HG03045 (cell line): Measurements from ENCODE around the gene EIF2B2.

Experiments
- ATAC-seq: cut with Tn5 transposase; IDR thresholded peaks from one replicate; pipeline ENCODE4 v1.9.1; 2021; ENCODE audit warnings: mild to moderate bottlenecking, moderate library complexity; ENCODE audit not compliant: unreplicated experiment

The EIF2B2 gene

GRCh38 chr14:74973905-74974363, 28.8 kb upstream of the EIF2B2 start:
- no peak for ATAC-seq

GRCh38 chr14:74974364-74975058, 28.2 kb upstream of the EIF2B2 start:
- no peak for ATAC-seq

- no peak for ATAC-seq
Measured at GRCh38 chr14:74975059-74975810, 27.5 kb upstream of the EIF2B2 start.

- no peak for ATAC-seq
Measured at GRCh38 chr14:74976264-74977113, 26.2 kb upstream of the EIF2B2 start.

GRCh38 chr14:74977164-74977900, 25.4 kb upstream of the EIF2B2 start:
- no peak for ATAC-seq

- no peak for ATAC-seq
Measured at GRCh38 chr14:74977901-74978385, 24.8 kb upstream of the EIF2B2 start.

- no peak for ATAC-seq
Measured at GRCh38 chr14:74978416-74978947, 24.2 kb upstream of the EIF2B2 start.

GRCh38 chr14:74979029-74979428, 23.7 kb upstream of the EIF2B2 start:
- ATAC-seq: no peak

- no peak for ATAC-seq
Measured at GRCh38 chr14:74979442-74980397, 23.0 kb upstream of the EIF2B2 start.

GRCh38 chr14:74980398-74980730, 22.4 kb upstream of the EIF2B2 start:
- ATAC-seq: no peak

GRCh38 chr14:74980731-74981461, 21.8 kb upstream of the EIF2B2 start:
- no peak for ATAC-seq

GRCh38 chr14:74981462-74981782, 21.3 kb upstream of the EIF2B2 start:
- no peak for ATAC-seq

GRCh38 chr14:74981833-74982232, 20.9 kb upstream of the EIF2B2 start:
- ATAC-seq: no peak

GRCh38 chr14:74982661-74983060, 20.1 kb upstream of the EIF2B2 start:
- no peak for ATAC-seq

GRCh38 chr14:74983343-74983742, 19.4 kb upstream of the EIF2B2 start:
- no peak for ATAC-seq

- no peak for ATAC-seq
Measured at GRCh38 chr14:74984236-74985027, 18.3 kb upstream of the EIF2B2 start.

- no peak for ATAC-seq
Measured at GRCh38 chr14:74985028-74985310, 17.8 kb upstream of the EIF2B2 start.

GRCh38 chr14:74985806-74986205, 16.9 kb upstream of the EIF2B2 start:
- no peak for ATAC-seq
